NCI-H2107 treated with DMSO at 0.1 percent for 48 hours (cell line): Measurements from ENCODE around the gene SLC25A15.

Source experiments
- DNase-seq: peaks from one replicate; lab custom pipeline; 2025; ENCODE audit not compliant: unreplicated experiment; lab: John Stamatoyannopoulos, UW

The SLC25A15 gene

GRCh38 chr13:40789275-40790153 is at the start of gene SLC25A15:
SLC25A15 (plus strand) TSS chr13:40789611; CDS start chr13:40793227, 3,616 bp downstream.
- DNase-seq: peak; percentile 13

- no peak for DNase-seq
Measured at GRCh38 chr13:40749327-40749726, 40.1 kb upstream of the SLC25A15 start.

- peak; percentile 18 for DNase-seq
Measured at GRCh38 chr13:40755082-40755700, 34.2 kb upstream of the SLC25A15 start.

- no peak for DNase-seq
Measured at GRCh38 chr13:40756042-40756441, 33.4 kb upstream of the SLC25A15 start.

- DNase-seq: no peak
Measured at GRCh38 chr13:40758811-40759210, 30.6 kb upstream of the SLC25A15 start.

GRCh38 chr13:40762849-40763248 is 26.6 kb upstream of the SLC25A15 start:
- no peak for DNase-seq

- no peak for DNase-seq
Measured at GRCh38 chr13:40764587-40765403, 24.6 kb upstream of the SLC25A15 start.

GRCh38 chr13:40765602-40766001 is 23.8 kb upstream of the SLC25A15 start:
- DNase-seq: no peak

- no peak for DNase-seq
Measured at GRCh38 chr13:40769970-40770369, 19.4 kb upstream of the SLC25A15 start.

- no peak for DNase-seq
Measured at GRCh38 chr13:40770609-40770933, 18.8 kb upstream of the SLC25A15 start.

GRCh38 chr13:40770934-40771618 is 18.3 kb upstream of the SLC25A15 start, which contains the start of gene MRPS31:
MRPS31 (minus strand) TSS chr13:40771190; CDS start chr13:40771136, 54 bp downstream.
- DNase-seq: peak; percentile 77

GRCh38 chr13:40772765-40773473 is 16.5 kb upstream of the SLC25A15 start:
- DNase-seq: no peak

- DNase-seq: no peak
Measured at GRCh38 chr13:40774672-40775071, 14.7 kb upstream of the SLC25A15 start.

GRCh38 chr13:40776232-40776631 is 13.2 kb upstream of the SLC25A15 start:
- DNase-seq: no peak

GRCh38 chr13:40776681-40777165 is 12.7 kb upstream of the SLC25A15 start:
- no peak for DNase-seq

- peak; percentile 32 for DNase-seq
Measured at GRCh38 chr13:40777166-40777808, 12.1 kb upstream of the SLC25A15 start.

- DNase-seq: no peak
Measured at GRCh38 chr13:40777809-40778175, 11.6 kb upstream of the SLC25A15 start.

GRCh38 chr13:40779049-40779448 is 10.4 kb upstream of the SLC25A15 start:
- DNase-seq: no peak

- DNase-seq: no peak
Measured at GRCh38 chr13:40779796-40780285, 9.6 kb upstream of the SLC25A15 start.
